Metanephros (tissue), 1 donor: Measurements from ENCODE around the gene NTSR2. TPM values are rescaled to one million over a fixed set of nuclear protein-coding genes. Genes with fewer than 3 reads are reported as not detected.

Experiments
- total RNA-seq: library from RNA; depleted of rRNA; stranded (reverse); fragments of >200 nt; gene quantifications from one replicate; pipeline ENCODE4 v1.2.3, GENCODE V29; 2014

Gene NTSR2
- not detected for total RNA-seq

GRCh38 chr2:11669454-11670291 is at the start of gene NTSR2:
Gene NTSR2, minus strand, starts transcription at chr2:11670195. Its CDS starts 66 bp downstream, at chr2:11670129.

Other genes starting within 250 kb of the NTSR2 start
- gene E2F6, start 204.0 kb downstream of the NTSR2 start, total RNA-seq = 16.3 TPM
- gene GREB1, start 136.2 kb downstream of the NTSR2 start, total RNA-seq = 18.3 TPM
- 29.3 TPM for gene LPIN1, start 76.4 kb upstream of the NTSR2 start, total RNA-seq